Measurements from ENCODE around the gene TMED1.

TMED1 gene

DNA sequence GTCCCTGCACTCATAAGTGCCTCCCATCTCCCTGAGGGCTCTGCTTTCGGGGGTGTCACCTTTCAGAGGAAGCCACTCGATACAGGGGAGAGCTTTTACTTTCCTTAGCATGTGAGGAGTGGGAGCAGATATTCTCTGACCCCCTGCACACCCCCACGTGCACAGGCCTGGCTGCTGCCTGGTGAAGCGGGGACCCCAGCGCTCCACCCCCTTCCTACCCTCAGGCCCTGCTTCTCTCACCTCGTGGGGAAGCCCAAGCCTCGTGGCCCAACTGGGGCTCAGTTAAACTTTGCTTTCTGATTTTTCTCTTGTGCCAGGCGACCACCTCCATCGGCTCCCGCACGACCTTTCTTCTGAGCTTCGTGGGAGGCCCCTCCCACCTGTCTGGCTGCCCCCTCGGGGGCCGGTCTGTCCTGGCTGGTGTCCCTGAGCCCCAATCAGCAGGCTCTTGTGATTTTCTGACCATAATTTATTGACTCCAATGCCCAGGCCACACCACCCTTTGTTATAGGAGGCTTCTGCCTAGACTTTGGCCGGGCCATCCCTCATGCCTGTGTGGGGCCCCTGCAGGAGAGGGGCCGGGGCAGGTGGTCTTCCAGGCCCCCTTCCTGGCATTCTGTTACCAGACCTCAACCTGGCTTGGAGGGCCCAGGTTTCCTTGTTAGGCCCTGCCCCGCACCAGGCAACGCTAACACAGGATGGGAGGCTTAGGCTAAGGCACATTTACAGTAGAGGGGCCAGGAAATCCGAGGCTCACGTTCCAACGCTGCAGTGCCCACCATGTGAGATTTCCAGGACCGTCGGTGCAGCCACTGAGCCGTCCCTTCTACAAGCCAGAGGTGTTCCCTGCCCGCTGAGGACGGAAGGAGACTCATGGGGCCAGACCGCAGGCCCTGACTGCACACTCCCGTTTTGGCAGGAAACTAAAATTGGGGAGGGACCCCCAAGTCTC, 3.7 kb downstream of the TMED1 start:
- no peak for DNase-seq (ENCODE audit: low spot score)

DNA sequence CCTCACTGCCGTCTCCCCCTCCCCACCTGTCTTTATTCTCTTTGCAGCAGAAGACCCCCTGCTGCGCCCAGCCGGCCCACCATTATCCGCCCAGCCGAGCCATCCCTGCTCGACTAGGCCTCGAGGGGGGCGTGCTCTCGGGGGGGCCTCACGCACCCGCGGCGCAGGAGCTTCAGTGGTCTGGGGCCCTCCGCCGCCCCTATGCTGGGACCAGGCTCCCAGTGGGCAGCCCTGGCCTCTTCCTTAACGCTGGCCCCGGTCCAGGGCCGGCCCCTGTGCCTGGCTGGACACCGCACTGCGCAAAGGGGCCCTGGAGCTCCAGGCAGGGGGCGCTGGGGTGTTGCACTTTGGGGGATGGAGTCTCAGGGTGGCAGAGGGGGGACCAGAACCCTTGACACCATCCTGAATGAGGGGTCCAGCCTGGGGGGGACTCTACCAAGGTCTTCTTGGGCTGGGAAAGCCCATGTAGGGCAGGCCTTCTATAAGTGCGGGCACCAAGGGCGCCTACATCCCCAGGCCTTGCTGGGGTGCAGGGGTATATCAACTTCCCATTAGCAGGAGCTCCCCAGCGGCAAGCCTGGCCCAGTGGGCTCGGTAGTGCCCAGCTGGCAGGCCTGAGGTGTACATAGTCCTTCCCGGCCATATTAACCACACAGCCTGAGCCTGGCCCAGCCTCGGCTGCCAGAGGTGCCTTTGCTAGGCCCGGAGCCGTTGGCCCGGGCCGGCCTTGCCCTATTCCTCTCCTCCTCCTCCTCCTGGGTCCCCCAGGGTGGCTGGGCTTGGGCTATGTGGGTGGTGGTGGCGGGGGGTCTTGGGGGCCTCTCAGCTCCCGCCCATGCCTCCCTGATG, 4.9 kb downstream of the TMED1 start:
- no peak for DNase-seq (ENCODE audit: low spot score)

DNA sequence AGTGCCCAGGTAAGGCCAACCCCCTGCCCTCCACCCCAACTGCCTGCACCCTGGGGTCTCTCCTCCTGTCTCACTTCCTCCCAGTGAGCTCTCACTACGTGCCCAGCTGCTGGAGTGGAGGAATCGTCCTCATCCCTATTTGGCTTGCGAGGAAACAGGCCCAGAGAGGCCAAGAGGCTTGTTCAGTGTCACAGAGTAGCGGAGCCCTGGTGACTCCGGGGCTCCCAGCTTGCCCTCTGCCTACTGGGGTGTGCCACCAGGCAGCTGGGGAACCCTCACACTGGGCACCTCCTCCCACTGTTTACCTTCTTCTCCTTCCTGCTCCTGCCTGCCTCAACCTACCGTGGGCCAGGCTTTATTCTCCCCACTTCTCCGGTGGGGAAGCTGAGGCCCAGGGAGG, 5.6 kb downstream of the TMED1 start:
- no peak for DNase-seq (ENCODE audit: low spot score)

DNA sequence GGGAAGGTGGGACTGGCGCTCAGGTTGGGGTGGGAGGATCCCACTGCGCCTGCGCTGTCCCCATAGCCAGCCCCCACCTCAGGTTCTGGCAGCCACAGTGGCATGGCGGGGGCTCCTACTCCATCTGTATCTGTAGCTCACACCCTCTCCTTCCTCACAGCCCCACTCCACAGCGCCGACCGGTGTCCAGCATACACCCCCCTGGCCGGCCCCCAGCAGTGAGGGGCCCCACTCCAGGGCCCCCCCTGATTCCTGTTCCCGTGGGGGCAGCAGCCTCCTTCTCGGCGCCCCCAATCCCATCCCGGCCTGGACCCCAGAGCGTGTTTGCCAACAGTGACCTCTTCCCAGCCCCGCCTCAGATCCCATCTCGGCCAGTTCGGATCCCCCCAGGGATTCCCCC, 6.0 kb downstream of the TMED1 start:
- no peak for DNase-seq (ENCODE audit: low spot score)

DNA sequence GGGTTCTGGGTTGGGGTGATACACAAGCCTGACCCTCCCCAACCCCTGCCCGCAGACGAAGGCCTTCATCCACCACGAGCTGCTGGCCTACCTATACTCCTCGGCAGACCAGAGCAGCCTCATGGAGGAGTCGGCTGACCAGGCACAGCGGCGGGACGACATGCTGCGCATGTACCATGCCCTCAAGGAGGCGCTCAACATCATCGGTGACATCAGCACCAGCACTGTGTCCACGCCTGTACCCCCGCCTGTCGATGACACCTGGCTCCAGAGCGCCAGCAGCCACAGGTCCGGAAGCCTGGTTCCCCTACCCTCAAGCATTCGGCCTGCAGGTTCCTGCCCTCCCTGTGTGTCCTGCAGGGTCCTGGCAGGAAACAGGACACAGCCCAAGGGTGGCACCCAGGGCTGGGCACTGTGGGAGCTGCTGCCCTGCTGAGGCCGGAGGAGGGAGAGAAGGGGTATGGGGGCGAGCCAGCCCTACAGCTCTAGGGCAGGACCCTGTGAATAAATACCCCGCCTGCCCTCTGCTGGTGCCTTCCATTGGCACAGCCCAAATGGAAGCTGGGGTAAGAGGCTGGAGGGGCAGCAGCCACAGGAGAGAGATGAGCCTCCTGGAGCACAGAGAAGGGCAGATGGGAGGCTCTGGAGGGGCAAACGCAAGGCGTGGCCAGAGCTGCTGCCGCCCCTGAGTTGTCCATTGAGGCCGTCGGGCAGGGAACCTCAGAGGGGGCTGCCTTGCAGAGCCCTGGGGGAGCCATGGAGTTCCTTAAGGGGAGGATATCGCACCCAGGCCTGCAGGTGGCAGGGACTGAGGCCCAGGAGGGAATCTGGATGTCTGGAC, 6.8 kb downstream of the TMED1 start:
- no peak for DNase-seq (ENCODE audit: low spot score)

DNA sequence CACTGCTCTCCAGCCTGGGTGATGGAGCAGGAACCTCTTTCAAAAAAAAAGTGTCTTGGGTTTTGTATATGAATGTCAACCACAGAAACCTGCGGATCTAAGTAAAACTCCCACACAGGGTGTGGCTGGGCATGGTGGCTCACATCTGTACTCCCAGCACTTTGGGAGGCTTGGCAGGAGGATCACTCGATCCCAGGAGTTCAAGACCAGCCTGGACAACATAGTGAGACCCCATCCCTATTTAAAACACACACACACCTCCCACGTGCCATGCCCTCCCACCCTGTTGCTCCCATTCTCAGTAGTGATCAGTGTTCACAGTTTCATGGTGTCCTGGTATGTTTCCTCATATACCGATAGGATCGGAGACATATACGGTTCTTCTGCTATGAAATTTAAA, 9.2 kb downstream of the TMED1 start:
- no peak for DNase-seq (ENCODE audit: low spot score)

DNA sequence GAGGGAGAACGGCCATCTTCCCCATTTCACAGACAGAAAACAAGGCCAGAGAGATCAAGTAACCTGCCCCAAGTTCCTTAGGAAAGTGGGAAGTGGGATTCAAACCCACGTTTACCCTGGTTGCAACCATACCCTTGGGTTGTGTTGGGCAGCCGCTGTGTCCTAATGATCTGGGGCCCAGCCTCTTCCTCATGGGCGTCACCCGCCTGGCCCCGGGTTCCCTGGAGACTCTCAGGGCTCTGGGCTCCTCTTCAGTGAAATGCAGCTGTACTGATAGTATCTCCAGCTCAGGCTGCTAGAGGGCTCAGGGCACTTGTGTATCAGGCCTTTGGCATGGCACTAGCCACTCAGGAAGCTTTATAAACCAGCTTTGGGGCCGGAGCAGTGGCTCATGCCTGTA, 9.8 kb downstream of the TMED1 start:
- no peak for DNase-seq (ENCODE audit: low spot score)

DNA sequence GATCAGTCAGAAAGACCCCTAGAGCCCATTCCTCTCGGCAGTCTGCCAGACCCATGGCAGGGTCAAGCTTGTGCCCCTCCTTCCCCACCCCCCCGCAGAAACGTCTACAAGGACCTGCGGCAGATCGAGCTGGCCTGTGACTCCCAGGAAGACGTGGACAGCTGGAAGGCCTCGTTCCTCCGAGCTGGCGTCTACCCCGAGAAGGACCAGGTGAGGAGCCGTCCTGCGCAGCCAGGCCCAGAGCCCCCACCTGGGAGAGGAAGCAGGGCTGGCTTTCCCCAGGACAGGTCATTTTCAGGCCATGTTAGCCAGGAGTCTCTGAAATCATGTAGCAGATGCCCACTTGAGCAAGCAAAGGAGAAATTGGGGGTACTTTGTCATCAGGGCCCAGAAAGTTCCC, 12.3 kb downstream of the TMED1 start:
- no peak for DNase-seq (ENCODE audit: low spot score)

DNA sequence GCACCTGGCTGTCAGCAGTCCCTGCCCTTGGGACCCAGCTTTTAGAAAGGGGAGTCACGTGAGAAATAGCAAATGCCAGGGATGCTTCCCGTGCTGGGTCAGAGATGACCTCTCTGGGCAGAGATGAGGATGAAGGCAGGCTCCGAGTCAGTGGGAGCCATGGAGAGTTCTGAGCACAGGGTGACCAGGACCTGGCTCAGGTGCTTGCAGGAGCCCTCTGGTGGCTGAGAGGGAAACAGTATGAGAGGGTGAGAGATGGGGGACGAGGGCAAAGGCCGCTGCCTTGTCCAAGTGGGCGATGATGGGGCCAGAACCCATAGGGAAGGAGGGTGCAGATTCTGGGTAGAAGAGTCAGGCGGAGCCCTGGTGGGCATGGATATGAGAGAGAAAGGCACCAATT, 15.8 kb downstream of the TMED1 start:
- DNase-seq (ENCODE audit: low spot score), result peak; percentile 16

DNA sequence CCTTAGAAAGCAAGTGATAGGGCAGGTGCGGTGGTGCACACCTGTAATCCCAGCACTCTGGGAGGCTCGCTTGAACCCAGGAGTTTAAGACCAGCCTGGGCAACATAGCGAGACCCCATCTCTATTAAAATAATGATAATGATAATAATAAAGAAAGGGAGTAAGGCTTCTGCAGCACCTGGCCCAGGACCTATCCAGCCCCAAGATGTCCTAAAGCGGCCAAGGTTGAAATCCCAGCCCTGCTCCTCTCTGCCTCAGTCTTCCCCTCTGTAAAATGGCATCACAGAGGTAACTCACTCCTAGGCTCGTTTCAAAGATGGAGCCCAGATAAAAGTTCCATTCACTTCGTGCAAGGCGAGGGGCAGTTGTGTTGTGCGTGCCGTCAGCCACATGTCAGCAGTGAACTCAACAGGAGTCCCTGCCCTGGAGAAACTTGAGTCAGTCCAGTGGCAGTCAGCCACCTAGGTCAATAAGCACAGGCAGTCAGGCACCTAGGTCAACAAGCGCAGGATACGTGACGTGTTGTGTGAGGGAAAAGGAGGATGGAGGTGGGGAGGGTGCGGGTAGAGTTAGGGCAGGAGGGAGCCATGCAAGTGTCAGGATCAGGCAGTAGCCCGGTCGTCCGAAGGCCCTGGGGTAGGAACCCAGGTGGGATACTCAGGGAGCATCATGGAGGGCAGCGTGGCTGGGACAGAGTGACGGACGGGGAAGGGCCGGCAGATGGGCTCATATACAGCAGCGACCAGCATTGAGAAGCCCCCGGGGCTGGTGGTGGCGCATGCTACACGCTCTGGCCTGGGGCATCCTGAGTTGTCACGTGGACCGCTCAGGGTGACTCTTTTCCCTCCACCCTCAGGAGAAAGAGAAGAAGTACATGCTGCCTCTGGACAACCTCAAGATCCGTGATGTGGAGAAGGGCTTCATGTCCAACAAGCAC, 16.6 kb downstream of the TMED1 start:
- no peak for DNase-seq (ENCODE audit: low spot score)

DNA sequence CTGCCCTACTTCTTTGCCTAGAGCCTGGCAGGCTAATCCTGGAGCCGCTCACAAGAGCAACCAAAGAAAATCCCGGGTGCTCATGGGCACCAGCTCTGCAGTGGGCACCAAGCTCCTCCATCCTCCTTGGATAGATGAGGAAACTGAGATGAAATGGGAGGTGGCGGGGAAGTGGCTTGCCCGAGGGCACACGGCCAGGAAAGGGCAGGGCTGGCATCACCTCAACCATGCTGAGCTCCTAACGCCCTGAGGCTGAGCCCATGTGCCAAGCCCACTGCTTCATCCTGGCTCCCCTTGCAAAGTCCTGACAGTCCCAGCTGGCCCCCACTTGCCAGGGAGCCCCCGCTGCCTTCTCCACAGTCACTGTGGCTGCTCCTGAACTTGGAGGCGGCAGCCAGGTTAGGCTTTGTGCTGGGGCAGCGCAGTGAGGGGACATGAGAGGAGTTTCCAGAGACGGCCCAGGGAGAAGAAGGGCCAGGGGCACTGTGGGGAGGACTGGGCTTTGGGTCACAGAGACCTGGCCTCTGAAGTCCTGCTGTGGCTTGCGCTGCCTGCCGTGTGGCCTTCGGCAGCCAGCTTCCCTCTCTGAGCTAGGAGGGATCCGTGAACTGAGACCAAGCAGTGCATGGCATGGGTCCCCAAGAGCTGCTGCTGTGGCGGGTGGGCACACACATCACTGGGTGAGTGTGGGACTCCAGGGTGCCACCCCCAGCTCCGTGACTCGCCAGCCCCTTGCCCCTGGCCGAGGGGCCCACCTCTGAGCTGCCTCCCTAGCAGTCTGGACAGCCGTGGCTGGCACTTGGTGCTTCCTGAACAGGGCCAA, 17.5 kb downstream of the TMED1 start:
- DNase-seq (ENCODE audit: low spot score), result no peak

DNA sequence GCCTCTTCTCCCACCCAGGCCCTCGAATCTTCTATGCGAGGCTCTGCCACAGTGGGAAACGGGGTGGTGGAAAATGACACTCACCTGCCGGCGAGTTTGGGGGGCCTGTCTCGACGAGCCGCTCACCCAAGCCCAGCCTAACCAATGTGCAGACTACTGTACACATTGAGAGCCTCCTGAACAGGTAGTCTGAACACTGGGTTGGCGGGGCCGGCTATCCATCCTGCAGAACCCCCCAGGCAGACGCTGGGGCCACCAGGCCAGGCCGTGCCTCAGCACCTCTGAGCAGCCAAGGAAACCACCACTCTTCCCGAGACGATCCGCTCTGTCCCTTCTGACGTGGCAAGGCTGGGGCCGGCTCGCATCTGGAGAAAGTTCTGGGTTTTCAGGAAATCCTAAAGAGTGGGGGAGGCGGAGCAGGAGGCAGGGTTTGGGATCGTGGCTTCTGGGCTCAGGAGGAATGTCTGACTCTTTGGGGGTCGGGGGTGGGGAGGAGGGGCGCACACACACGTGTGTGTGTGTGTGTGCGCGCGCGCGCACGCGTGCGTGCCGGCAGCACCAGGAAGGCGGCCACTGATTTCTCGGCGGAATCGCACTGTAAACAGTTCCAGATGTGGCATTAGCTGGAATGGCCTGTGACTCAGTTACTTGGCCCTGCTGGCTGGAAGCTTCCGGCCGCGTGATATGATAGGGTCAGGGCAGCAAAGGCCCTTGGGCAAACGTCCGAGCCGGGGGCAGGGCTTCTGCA, 18.5 kb downstream of the TMED1 start:
- DNase-seq (ENCODE audit: low spot score), result no peak

DNA sequence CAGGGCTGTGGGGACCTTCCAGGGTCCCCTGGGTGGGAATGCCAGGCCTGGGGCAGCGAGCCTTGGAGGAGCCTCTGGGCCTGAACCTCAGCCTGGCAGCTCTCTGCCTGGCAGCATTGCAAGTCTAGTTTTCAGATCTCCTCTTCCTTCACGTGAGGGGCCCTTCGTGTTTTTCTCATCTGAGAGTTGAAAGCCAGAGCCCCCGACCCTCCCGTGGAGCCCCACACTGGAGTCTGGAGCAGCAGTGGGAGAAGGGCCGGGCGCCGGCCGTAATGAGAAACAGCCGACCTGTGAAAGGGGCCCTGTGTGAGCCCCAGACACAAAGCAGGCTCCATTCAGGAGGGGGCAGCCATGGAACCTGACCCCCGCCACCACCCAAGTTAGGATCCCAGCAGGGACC, 19.3 kb downstream of the TMED1 start:
- no peak for DNase-seq (ENCODE audit: low spot score)

DNA sequence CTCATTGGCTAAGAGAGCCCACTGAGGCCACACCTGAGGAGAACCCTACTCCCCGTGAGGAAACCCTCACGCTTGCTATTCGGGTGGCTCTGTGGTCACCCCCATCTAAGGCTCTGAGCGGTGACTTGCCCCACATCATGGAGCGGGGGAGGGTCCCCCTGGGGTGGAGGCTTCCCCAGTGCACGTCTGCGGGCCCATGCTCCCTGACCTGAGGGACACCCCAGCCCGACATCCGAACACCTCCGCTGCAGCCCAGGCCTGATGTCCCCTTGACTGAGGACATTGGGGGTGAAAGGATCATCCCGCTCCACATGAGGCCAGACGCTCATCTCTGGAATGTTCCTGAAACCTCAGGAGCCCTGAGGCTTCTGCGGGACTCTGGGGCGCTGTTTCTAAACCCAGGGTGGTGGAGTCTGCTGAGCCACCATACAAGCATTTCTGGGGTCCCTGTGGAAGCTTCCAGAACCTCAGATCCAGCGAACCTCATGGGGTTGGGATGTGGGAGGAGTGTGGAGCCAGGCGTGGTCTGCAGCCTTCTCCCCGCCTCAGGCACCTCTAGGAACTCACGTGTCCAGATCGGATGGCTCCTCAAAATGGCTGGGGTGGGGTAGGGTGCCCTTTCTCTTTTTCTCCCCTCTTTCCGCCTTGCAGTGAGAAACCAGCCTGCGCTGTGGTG, 19.9 kb downstream of the TMED1 start:
- no peak for DNase-seq (ENCODE audit: low spot score)

DNA sequence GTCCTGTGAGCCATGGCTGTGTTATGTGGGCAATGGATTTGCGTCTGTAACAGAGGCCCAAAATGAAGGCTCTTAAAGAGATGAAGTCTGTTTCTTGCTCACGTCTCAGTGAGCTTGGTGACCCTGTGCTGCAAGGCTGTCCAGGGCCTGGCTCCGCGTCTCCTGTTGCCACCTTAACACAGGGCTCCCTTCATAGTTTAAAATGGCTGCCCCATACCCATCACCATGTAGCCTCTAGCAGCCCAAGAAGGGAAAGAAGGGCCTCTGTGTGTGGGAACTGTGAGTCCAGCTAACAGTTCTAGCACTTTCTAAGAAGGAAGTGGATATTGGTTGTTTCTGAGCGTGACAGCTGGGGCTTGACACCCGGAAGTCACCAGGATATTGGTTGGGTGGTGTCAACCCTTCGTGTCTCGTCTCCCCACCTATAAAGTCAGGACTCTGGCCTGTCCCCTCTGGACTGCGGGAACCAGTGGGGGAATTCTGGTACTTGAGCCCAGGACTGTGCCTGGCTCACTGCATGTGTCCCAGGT, 20.9 kb downstream of the TMED1 start:
- no peak for DNase-seq (ENCODE audit: low spot score)

DNA sequence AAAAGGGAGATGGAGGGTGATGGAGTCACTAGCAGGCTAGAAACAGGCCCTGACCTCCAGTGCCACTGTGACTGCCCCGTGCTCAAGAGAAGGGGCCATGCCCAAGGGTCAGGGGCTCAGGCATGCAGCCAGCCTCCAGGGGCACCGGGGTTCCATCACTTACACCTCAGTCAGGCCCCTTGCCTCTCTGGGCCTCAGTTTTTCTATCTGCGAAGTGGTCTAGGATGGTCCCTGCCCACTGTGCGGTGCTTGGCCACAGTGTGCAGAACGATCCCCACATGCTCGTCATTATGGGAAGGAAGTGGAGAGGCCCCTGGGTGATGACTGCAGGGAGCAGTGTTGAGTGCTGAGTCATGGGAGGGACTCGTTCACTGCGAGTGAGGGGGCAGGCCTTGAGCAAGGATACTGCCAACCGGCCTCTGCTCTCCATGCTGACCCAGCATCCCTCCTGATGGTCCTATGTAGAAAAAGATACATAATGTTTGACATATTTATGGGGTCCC, 23.1 kb downstream of the TMED1 start:
- peak; percentile 77 for DNase-seq (ENCODE audit: low spot score)

DNA sequence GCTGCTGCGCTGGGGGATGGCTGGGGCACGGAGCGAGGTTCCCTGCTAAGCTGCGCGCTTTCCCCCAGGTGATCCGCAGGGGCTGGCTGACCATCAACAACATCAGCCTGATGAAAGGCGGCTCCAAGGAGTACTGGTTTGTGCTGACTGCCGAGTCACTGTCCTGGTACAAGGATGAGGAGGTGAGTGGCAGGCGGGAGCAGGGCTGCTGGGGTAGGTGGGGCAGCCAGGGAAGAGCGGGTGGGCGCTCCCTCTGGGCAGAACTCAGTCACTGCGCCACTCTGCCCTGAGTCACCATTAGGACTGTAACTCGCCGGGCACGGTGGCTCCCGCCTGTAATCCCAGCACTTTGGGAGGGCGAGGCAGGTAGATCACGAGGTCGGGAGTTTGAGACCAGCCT, 23.8 kb downstream of the TMED1 start:
- no peak for DNase-seq (ENCODE audit: low spot score)

DNA sequence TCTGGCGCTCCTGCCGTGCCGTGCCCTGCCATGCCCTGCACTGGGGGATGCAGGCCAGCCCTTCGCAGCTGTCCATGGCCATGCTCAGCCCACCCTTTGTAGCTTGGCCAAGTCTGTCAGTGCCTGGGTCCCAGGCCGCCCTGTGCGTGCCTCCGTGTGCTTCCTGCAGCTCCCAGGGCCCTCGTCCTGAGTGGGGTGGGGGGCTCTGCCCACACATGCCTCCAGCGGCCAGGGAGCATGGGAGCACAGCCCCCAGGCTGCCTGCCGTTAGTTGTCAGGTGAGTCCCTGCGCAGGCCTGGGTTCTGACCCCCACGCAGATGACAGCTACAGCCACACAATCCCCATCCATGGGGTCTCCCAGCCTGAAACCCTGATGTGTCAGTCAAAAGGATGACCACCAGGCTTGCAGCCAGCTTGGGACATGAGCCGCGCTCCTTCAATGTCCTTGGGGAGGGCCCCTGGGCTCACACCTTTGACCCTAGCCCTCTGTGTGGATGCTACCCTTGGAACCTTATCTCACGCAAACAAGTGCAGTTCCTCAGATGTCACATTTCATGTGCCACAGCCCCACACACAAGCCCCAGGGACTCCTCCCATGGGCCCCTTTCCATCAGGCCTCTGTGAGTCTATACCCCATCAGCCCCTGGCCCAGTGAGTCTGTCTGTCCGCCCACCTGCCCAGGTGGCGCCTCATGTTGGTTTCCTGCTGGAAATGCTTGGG, 24.5 kb downstream of the TMED1 start:
- no peak for DNase-seq (ENCODE audit: low spot score)

Measured in kidney tubule cell (primary cell).